CD14-positive monocyte (primary cell): ENCODE results near the gene CENPM. TPM values are rescaled to one million over a fixed set of nuclear protein-coding genes. Genes with fewer than 3 reads are reported as not detected.

Experiments used
- DNase-seq, 3 donors: peaks; one replicate each; pipeline ENCODE4 v3.0.0-alpha.2; 2011 to 2022
- H2AFZ ChIP-seq: 2 replicates; pipeline ENCODE4 v1.6.0; 2012; ENCODE audit warnings: mild to moderate bottlenecking, low read depth, low read length, inconsistent platforms; ENCODE audit not compliant: insufficient read depth, poor library complexity, severe bottlenecking
- H3K27ac ChIP-seq, 2 donors: 1 replicate in 1 of 2; 2 replicates in 1 of 2; pipeline ENCODE4 v1.5.1; 2012 to 2013; ENCODE audit warnings: low read length in 2 of 2, control low read depth in 1 of 2, inconsistent platforms in 1 of 2, low read depth in 1 of 2, mild to moderate bottlenecking in 1 of 2
- H3K27me3 ChIP-seq, 2 donors: one replicate each; pipeline versions ENCODE4 v1.6.0 to v1.6.1; 2011 to 2013; ENCODE audit warnings: low read length in 2 of 2; ENCODE audit not compliant: control insufficient read depth in 2 of 2, insufficient read depth in 2 of 2
- H3K36me3 ChIP-seq, 2 donors: replicated peaks in 1 of 2; 1 replicate in 1 of 2; 2 replicates in 1 of 2; pipeline versions ENCODE4 v1.5.1 to v1.6.1; 2012 to 2013; ENCODE audit warnings: low read length in 2 of 2, control low read depth in 1 of 2, inconsistent platforms in 1 of 2, mild to moderate bottlenecking in 1 of 2; ENCODE audit not compliant: insufficient read depth in 2 of 2, control insufficient read depth in 1 of 2
- H3K4me1 ChIP-seq, 2 donors: 1 replicate in 1 of 2; 2 replicates in 1 of 2; pipeline versions ENCODE4 v1.5.1 to v1.6.1; 2012 to 2013; ENCODE audit warnings: low read length in 2 of 2, control low read depth in 1 of 2, inconsistent platforms in 1 of 2, mild to moderate bottlenecking in 1 of 2, moderate library complexity in 1 of 2; ENCODE audit not compliant: insufficient read depth in 2 of 2, control insufficient read depth in 1 of 2
- H3K4me2 ChIP-seq: replicated peaks from 2 replicates; pipeline ENCODE3; 2012; ENCODE audit warnings: low read length, moderate library complexity, mild to moderate bottlenecking; ENCODE audit not compliant: poor library complexity, severe bottlenecking; ENCODE audit errors: extremely low read depth
- H3K4me3 ChIP-seq, 3 experiments: fragments of 200-600 bp in 1 of 3; sonication (generic) in 1 of 3; replicated peaks in 1 of 3; 1 replicate in 2 of 3; 2 replicates in 1 of 3; pipeline ENCODE4 v1.5.1; 2011 to 2013; ENCODE audit warnings: low read length in 3 of 3, mild to moderate bottlenecking in 3 of 3, control low read depth in 2 of 3, low read depth in 2 of 3, inconsistent platforms in 1 of 3, moderate library complexity in 1 of 3
- H3K79me2 ChIP-seq: 2 replicates; pipeline ENCODE4 v1.6.0; 2012; ENCODE audit warnings: mild to moderate bottlenecking, control low read depth, inconsistent platforms, low read length, moderate library complexity; ENCODE audit not compliant: insufficient read depth
- H3K9ac ChIP-seq: 2 replicates; pipeline ENCODE4 v1.6.0; 2017; ENCODE audit warnings: low read length, mild to moderate bottlenecking; ENCODE audit not compliant: insufficient read depth, poor library complexity, severe bottlenecking
- H3K9me3 ChIP-seq, 2 donors: replicated peaks in 1 of 2; 1 replicate in 1 of 2; 2 replicates in 1 of 2; pipeline versions ENCODE4 v1.5.1 to v1.6.1; 2012 to 2013; ENCODE audit warnings: low read length in 2 of 2, control low read depth in 1 of 2; ENCODE audit not compliant: control insufficient read depth in 1 of 2, insufficient read depth in 1 of 2
- H4K20me1 ChIP-seq: 2 replicates; pipeline ENCODE4 v1.6.0; 2012; ENCODE audit warnings: mild to moderate bottlenecking, low read length, control low read depth, moderate library complexity; ENCODE audit not compliant: insufficient read depth
- H3K27ac Mint-ChIP-seq, 7 donors: one replicate each; pipeline ENCODE4 v1.8.0; 2020; ENCODE audit warnings: mild to moderate bottlenecking in 7 of 7, mixed read lengths in 7 of 7, moderate library complexity in 6 of 7, inconsistent platforms in 2 of 7
- H3K27me3 Mint-ChIP-seq, 3 donors: one replicate each; pipeline ENCODE4 v1.8.0; 2021 to 2022; ENCODE audit warnings: low read depth in 3 of 3, mild to moderate bottlenecking in 3 of 3, mixed read lengths in 3 of 3, moderate library complexity in 3 of 3, inconsistent platforms in 1 of 3
- H3K36me3 Mint-ChIP-seq, 2 donors: one replicate each; pipeline ENCODE4 v1.8.0; 2020; ENCODE audit warnings: mixed read lengths in 2 of 2, inconsistent platforms in 1 of 2, mild to moderate bottlenecking in 1 of 2
- H3K4me1 Mint-ChIP-seq: one replicate; pipeline ENCODE4 v1.8.0; 2020; ENCODE audit warnings: mild to moderate bottlenecking, mixed read lengths
- H3K4me3 Mint-ChIP-seq, 2 donors: one replicate each; pipeline ENCODE4 v1.8.0; 2020; ENCODE audit warnings: mild to moderate bottlenecking in 2 of 2, mixed read lengths in 2 of 2, moderate library complexity in 1 of 2
- H3K9me3 Mint-ChIP-seq, 7 donors: one replicate each; pipeline ENCODE4 v1.8.0; 2020 to 2022; ENCODE audit warnings: mixed read lengths in 7 of 7, mild to moderate bottlenecking in 6 of 7, moderate library complexity in 6 of 7, inconsistent platforms in 2 of 7
- WGBS: methylation state at CpG from one replicate; pipeline ENCODE4 v1.1.5; 2013; ENCODE audit warnings: missing lambda C conversion rate; ENCODE audit not compliant: insufficient coverage; 5-methylcytosine and 5-hydroxymethylcytosine counted together
- intact Hi-C, 2 donors: fragments of 100-400 bp; cut with micrococcal nuclease; formaldehyde crosslinking; loops; one replicate each; pipeline versions ENCODE4 v1.15.0 to v1.15.1; 2023
- polyA plus RNA-seq, 3 donors: library from polyadenylated mRNA; depleted of rRNA in 1 of 3; unstranded in 2 of 3; stranded (reverse) in 1 of 3; fragments of 300-500 nt in 2 of 3; fragments of >200 nt in 1 of 3; fragmentation: Illumina TruSeq in 2 of 3; gene quantifications; 1 replicate in 2 of 3; 2 replicates in 1 of 3; pipeline ENCODE4 v1.2.3, GENCODE V29; 2012 to 2021
- small RNA-seq: library from RNA; depleted of rRNA; stranded (forward); fragments of <200 nt; gene quantifications from one replicate; pipeline ENCODE3, GENCODE V24; 2012; ENCODE audit warnings: low read depth; ENCODE audit not compliant: insufficient read length
- TF ChIP-seq, protein P1 (sequence below): fragments of 200-600 bp; IDR thresholded peaks from one replicate; pipeline ENCODE4 v1.8.0; 2022; ENCODE audit warnings: antibody characterized with exemption, mild to moderate bottlenecking

CENPM gene
- polyA plus RNA-seq, 3 donors = 0.20 TPM; not detected in 2

DNA sequence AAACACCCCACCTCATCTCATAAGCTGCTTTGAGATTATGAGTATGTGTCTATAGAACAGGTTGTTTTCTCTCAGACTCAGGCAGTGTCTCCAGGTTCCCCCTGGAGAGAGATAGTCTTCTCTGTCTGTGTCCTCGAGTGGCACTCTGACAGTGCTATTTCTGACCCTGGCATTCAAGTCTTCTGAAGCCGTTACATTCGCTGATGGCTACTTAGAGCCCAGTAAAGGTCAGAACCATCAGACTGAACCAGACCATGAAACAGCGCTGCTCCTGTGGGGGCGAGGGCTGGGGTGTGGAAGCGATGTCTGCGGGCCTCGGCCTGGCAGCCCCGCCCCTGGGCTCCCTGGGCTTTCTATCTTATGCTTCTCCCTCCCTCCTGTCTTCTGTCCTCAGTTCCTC is 55.5 kb downstream of the CENPM start:
- no peaks in the 10 kb centered on the region for H3K4me1 Mint-ChIP-seq
- intact Hi-C loops = no loop called here
- Histone ChIP-seq H3K27me3 (no peaks in the 10 kb centered on the region), H3K4me2 (no peak overlapping the region), H3K9ac (no peak overlapping the region), H4K20me1 (no peaks in the 10 kb centered on the region), H3K79me2 (no peaks in the 10 kb centered on the region), H3K4me3 (no peak overlapping the region), H2AFZ (no peak overlapping the region), H3K4me1 (no peaks in the 10 kb centered on the region), H3K27ac (no peak overlapping the region), H3K9me3 (no peaks in the 10 kb centered on the region), H3K36me3 (peaks cover 79 to 95% of the 10 kb centered on the region in 2 donors)
- no peak overlapping the region for H3K4me3 Mint-ChIP-seq
- no peak for DNase-seq
- WGBS = 96% methylated on average over 9 of the region's 9 CpGs
- no peak overlapping the region for H3K27ac Mint-ChIP-seq
- TF ChIP-seq, protein P1, sequence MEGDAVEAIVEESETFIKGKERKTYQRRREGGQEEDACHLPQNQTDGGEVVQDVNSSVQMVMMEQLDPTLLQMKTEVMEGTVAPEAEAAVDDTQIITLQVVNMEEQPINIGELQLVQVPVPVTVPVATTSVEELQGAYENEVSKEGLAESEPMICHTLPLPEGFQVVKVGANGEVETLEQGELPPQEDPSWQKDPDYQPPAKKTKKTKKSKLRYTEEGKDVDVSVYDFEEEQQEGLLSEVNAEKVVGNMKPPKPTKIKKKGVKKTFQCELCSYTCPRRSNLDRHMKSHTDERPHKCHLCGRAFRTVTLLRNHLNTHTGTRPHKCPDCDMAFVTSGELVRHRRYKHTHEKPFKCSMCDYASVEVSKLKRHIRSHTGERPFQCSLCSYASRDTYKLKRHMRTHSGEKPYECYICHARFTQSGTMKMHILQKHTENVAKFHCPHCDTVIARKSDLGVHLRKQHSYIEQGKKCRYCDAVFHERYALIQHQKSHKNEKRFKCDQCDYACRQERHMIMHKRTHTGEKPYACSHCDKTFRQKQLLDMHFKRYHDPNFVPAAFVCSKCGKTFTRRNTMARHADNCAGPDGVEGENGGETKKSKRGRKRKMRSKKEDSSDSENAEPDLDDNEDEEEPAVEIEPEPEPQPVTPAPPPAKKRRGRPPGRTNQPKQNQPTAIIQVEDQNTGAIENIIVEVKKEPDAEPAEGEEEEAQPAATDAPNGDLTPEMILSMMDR = no peak
- H3K27me3 Mint-ChIP-seq = peaks cover 0 to 1% (median 0%) of the 10 kb centered on the region in 3 donors
- no peaks in the 10 kb centered on the region for H3K9me3 Mint-ChIP-seq
- peaks cover 80 to 94% of the 10 kb centered on the region in 2 donors for H3K36me3 Mint-ChIP-seq

Small RNA genes lying within 50 kb of the gene (small RNA-seq; reads per million reads assigned to genes)
- 16.5 reads per million, percentile 85 among the genes with 10 or more reads in this experiment for gene MIR33A

Other genes starting within 250 kb of the CENPM start
- 10 to 100 TPM; 12.3 to 40.0 (median 37.0) TPM for gene MEI1, start 247.6 kb downstream of the CENPM start, polyA plus RNA-seq
- 1 to 10 TPM; 2.1 to 5.3 (median 2.4) TPM for gene CCDC134, start 146.5 kb downstream of the CENPM start, polyA plus RNA-seq
- gene SREBF2, start 114.0 kb downstream of the CENPM start, polyA plus RNA-seq = 10 to 100 TPM; 22.2 to 25.1 (median 24.5) TPM
- not detected for gene SHISA8, start 32.1 kb downstream of the CENPM start, polyA plus RNA-seq
- under 1 TPM in 1 of 3 donors, not detected in 2; 0.25 TPM for gene TNFRSF13C, start 20.3 kb downstream of the CENPM start, polyA plus RNA-seq
- gene SEPTIN3, start 22.3 kb upstream of the CENPM start, polyA plus RNA-seq = under 1 TPM in 2 of 3 donors, not detected in 1; 0.06 to 0.20 TPM
- gene WBP2NL, start 51.6 kb upstream of the CENPM start, polyA plus RNA-seq = under 1 TPM; 0.48 to 0.83 (median 0.71) TPM
- gene NAGA, start 123.7 kb upstream of the CENPM start, polyA plus RNA-seq = 100 to 1,000 TPM; 123 to 218 (median 200) TPM
- 1 to 10 TPM; 2.4 to 3.6 (median 3.3) TPM for gene PHETA2, start 127.1 kb upstream of the CENPM start, polyA plus RNA-seq
- gene SMDT1, start 132.5 kb upstream of the CENPM start, polyA plus RNA-seq = 100 to 1,000 TPM in 2 of 3 donors, 10 to 100 TPM in 1; 41.8 to 182 (median 180) TPM
- gene NDUFA6, start 143.6 kb upstream of the CENPM start, polyA plus RNA-seq = 100 to 1,000 TPM in 2 of 3 donors, 10 to 100 TPM in 1; 42.9 to 167 (median 138) TPM
- gene CYP2D6, start 183.7 kb upstream of the CENPM start, polyA plus RNA-seq = 1 to 10 TPM in 1 of 3 donors, not detected in 2; 4.5 TPM